Esophagus squamous epithelium (tissue), 4 donors: ENCODE results near the gene RTN4R.

Source experiments
- CTCF ChIP-seq, 6 experiments: fragments of 450-650 bp in 4 of 6; fragments of 200-600 bp in 2 of 6; sonication (generic) in 2 of 6; IDR thresholded peaks; one replicate each; pipeline ENCODE4 v1.5.1; 2016 to 2019; ENCODE audit warnings: antibody characterized with exemption in 6 of 6, mild to moderate bottlenecking in 4 of 6, moderate library complexity in 4 of 6
- POLR2A ChIP-seq, 4 donors: fragments of 450-650 bp; IDR thresholded peaks; one replicate each; pipeline ENCODE4 v1.6.1; 2017; ENCODE audit warnings: antibody characterized with exemption in 4 of 4, mild to moderate bottlenecking in 4 of 4, moderate library complexity in 3 of 4

GRCh38 chr22:20259327-20259688 is 8.8 kb downstream of the RTN4R start:
- no peak for TF ChIP-seq CTCF (IDR thresholded peaks at IDR 0.05)
- no peak for TF ChIP-seq POLR2A (IDR thresholded peaks at IDR 0.05)
